HEK293T (cell line): Measurements from ENCODE around the gene ADAMTS8.

Experiments used
- BHLHE40 ChIP-seq: fragments of 450-650 bp; IDR thresholded peaks from 2 replicates; pipeline ENCODE4 v1.6.1; 2016; ENCODE audit warnings: mild to moderate bottlenecking, moderate library complexity, borderline replicate concordance
- ELF4 ChIP-seq: fragments of 450-650 bp; IDR thresholded peaks from 2 replicates; pipeline ENCODE4 v1.6.1; 2017; ENCODE audit warnings: antibody characterized with exemption
- FOXA1 ChIP-seq: fragments of 450-650 bp; IDR thresholded peaks from 2 replicates; pipeline ENCODE4 v1.6.1; 2016; ENCODE audit warnings: mild to moderate bottlenecking
- FOXM1 ChIP-seq: fragments of 450-650 bp; IDR thresholded peaks from 2 replicates; pipeline ENCODE4 v1.6.1; 2017; ENCODE audit warnings: mild to moderate bottlenecking, borderline replicate concordance
- L3MBTL2 ChIP-seq: fragments of 450-650 bp; conservative IDR thresholded peaks from 2 replicates; pipeline ENCODE4 v1.6.1; 2016; ENCODE audit warnings: mild to moderate bottlenecking
- NFRKB ChIP-seq: fragments of 450-650 bp; IDR thresholded peaks from 2 replicates; pipeline ENCODE4 v1.6.1; 2016; ENCODE audit warnings: mild to moderate bottlenecking, moderate library complexity
- SP1 ChIP-seq: fragments of 450-650 bp; IDR thresholded peaks from 2 replicates; pipeline ENCODE4 v1.6.1; 2017
- SUZ12 ChIP-seq: fragments of 450-650 bp; IDR thresholded peaks from 2 replicates; pipeline ENCODE4 v1.6.1; 2016; ENCODE audit warnings: mild to moderate bottlenecking
- ZNF384 ChIP-seq: fragments of 450-650 bp; IDR thresholded peaks from 2 replicates; pipeline ENCODE4 v1.6.1; 2016

- TF ChIP-seq SUZ12 (no peak), BHLHE40 (no peak), NFRKB (no peak), SP1 (no peak), FOXM1 (no peak), L3MBTL2 (no peak), ZNF384 (no peak), FOXA1 (no peak), ELF4 (no peak)
Observed at GRCh38 chr11:130437848-130438247, 9.4 kb upstream of the ADAMTS8 start.
